T follicular helper cell (primary cell): ENCODE measurements around the gene APOD.
"Not testable (repeated sequence)": the region's sequence is repeated elsewhere in the genome, so short reads cannot be mapped to it uniquely, and the experiment has no call there.

Experiments
- DNase-seq: peaks from one replicate; pipeline ENCODE4 v3.0.0-alpha.2; 2020; ENCODE audit warnings: low read depth

Gene APOD

DNA sequence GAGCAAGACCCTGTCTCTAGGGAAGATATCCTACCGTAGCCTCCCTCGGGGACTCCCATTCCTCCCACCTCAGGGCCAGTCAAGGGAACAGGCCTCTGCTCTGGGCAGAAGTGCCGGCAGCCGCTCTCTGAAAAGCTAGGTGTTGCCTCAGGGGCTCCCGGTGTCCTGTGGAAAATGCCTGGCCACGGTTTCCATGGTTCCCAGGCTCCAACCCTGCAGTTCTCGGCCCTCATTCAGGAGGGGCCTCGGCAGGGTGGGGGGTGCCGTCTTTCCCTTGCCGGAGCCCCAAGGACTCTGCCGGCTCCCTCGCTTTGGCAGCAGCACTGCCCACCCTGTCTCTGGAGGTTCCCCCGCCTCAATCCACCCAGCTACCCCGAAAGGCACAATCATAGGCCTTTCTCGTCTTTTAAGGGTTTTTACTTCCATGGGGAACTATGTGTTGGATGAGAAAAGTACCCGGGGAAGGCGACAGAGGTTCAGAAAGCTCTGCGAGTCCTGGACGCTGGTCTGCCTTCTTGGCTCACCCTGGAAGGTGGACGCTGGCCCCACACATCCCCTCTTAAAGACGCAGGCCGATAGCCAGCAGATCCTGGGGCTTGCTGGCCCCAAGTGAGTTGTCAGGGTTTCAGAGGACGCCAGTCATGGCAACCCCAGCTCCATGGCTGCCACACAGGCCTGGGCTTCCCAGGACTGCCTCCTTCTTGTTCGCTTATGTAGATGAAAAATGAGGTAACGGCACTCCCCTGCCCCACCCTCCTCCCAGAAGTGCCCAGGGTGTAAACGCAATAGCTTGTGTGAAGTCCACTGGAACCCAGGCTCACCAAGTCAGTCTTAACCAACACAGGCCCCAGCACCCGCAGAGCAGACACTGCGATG lies 34.3 kb upstream of the APOD start:
- DNase-seq: not testable (repeated sequence)

DNA sequence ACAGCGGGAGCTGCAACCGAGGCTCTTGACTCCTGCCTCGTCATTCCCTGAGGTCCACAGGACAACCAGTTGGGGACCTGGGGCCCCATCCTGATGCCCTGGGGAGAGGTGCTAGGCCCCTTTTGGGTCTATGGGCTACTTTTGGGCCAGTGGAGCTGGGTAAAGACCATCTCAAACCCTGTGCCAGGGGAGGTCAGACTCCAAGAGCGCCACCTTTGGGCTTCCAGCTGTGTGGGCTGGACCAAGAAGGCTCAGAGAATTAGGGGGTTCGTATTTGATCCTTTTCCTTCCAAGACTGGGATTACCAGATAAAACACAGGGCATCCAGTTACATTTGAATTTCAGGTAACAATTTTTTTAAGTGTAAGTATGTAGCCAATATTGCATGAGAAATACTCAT lies 33.4 kb upstream of the APOD start:
- DNase-seq: not testable (repeated sequence)

- DNase-seq: no peak
Measured at GRCh38 chr3:195616681-195617080, 32.9 kb upstream of the APOD start.

GRCh38 chr3:195615952-195616537 lies 32.3 kb upstream of the APOD start:
- DNase-seq: not testable (repeated sequence)

DNA sequence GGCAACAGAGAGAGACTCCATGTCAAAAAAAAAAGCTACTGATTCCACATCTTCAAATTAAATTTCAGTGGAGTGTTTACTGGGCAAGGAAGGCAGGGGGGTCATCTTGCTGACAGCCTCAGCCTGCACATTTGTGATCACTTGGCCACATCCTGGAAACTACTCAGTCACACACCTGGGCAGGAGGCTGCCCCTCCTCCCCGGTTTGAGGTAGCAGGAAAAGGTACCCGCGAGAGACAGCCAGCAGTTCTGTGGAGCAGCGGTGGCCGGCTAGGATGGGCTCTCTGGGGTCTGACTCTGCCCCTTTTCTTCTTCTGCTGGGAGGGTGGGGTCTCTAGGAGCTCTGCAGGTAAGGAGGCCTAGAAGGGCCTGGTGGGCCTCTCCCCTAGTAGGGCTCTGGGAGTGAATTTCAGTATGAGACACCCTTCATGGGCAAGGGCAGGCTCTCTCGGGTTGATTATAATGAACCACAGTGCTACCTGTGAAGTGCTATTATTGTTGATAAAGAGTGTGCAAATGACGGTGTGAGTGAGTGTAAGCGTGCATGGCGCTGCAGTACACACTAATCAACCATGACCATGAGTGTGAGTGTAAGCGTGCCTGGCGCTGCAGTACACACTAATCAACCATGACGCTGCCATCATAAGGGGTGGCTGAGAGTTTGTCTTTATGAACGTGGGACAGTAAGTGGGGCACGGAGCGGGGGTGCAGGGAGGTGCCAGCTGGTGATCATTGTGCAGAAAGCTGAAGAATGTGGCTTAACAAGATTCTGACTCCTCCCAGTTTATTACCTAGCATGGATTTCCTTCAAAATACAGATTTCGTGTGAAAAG lies 31.1 kb upstream of the APOD start:
- DNase-seq: not testable (repeated sequence)

- no peak for DNase-seq
Measured at GRCh38 chr3:195613468-195614069, 29.8 kb upstream of the APOD start.

DNA sequence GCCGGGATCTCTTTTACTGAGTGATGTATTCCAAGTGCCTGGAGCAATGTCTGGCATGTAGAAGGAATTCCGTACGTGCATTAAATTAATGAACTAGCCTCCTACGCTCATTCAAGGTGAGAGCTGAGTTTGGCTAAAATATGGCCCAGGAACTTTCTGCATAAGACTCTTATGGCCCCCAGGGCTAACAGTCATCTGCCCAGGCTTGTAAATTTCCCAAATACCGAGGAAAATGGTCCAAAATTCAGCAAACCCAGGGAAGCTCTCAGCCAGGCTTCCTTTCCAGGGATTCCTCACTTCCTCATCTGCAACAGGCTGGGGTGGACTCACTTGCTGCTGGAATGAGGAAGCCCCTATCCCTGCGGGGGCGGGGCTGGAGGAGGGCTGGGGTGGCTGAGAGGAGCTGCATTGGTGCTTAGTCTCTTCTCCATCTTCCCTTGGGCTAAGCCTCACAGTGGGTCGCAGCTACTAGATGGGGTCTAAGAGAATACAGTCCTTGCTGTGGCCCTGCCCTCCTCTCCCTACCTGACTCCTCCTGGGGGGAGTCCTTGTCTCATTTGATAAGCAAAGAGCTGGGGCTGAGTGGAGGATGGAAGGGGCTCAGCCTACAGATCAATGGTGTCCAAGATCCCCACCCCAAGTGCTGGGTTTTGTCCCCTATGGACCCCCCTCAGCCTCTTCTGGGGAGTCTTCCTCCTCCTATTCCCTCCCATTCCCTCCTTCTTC lies 28.5 kb upstream of the APOD start:
- DNase-seq: no peak

DNA sequence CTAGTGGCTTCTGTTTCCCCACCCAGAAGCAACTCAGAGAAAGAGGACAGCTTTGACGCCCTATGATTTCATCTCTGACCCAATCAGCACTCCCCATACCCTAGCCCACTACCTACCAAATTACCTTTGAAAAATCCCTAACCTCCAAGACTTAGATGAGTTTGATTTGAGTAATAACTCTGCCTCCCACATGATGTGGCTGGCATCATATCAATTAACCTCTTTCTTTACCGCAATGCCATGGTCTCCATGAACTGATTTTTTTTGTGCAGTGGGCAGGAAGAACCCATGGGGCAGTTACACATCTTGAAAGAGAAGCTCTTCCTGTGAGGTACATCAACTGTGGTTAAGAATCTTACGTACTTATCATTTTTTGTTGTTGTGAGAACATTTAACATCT lies 25.5 kb upstream of the APOD start:
- peak; percentile 21 for DNase-seq

DNA sequence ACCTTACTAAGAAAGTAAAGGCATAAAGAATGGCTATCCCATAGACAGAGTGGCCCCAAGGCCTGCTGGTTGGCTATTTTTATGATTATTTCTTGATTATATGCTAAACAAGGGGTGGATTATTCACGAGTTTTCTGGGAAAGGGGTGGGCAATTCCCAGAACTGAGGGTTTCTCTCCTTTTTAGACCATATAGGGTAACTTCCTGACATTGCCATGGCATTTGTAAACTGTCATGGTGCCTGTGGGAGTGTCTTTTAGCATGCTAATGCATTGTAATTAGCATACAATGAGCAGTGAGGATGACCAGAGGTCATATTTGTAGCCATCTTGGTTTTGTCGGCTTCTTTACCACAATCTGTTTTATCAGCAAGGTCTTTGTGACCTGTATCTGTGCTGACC lies 18.0 kb upstream of the APOD start:
- not testable (repeated sequence) for DNase-seq

DNA sequence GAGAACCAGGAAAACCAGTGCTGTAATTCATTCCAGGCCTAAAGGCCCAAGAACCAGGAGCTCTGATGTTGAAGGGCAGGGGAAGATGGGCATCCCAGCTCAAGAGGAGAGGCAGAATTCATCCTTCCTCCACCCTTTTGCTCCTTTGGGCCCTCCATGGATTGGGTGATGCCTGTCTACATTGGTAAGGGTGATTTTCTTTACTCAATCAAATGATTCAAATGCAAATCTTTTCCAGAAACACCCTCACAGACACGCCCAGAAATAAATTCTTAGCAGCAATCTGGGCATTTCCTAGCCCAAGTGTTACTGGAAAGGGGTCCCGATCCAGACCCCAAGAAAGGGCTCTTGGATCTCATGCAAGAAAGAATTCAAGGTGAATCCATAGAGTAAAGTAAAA lies 17.6 kb upstream of the APOD start:
- DNase-seq: no peak

DNA sequence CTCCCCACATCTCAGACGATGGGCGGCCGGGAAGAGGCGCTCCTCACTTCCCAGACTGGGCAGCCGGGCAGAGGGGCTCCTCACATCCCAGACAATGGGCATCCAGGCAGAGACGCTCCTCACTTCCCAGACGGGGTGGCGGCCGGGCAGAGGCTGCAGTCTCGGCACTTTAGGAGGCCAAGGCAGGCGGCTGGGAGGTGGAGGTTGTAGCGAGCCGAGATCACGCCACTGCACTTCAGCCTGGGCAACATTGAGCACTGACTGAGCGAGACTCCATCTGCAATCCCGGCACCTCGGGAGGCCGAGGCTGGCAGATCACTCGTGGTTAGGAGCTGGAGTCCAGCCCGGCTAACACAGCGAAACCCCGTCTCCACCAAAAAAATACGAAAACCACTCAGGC lies 16.2 kb upstream of the APOD start:
- DNase-seq: not testable (repeated sequence)

DNA sequence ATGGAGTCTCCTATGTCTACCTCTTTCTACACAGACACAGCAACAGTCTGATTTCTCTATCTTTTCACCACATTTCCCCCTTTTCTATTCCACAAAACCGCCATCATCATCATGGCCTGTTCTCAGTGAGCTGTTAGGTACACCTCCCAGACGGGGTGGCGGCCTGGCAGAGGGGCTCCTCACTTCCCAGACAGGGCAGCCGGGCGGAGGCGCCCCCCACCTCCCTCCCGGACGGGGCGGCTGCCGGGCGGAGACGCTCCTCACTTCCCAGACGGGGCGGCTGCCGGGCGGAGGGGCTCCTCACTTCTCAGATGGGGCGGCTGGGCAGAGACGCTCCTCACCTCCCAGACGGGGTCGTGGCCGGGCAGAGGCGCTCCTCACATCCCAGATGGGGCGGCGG lies 15.8 kb upstream of the APOD start:
- not testable (repeated sequence) for DNase-seq

DNA sequence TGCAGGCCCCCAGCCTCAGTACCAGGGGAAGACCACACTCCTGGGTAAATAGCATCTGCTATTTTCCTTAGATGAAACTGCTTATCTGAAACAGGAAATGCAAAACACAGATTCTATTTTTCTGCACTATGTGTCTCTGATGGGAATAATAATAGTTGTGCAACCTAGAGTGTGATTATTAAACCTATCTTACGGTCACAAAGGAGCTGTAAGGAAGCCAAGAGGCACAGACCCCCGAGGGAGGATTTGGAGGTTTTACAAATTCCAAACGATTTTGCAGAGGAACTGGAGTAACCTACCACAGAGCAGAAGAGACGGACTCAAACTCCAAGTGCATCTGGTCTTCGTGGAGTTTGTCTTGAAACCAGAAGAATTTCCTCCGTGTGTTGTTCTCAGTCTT lies 14.1 kb upstream of the APOD start:
- no peak for DNase-seq

GRCh38 chr3:195597229-195597628 lies 13.5 kb upstream of the APOD start:
- DNase-seq: no peak

- DNase-seq: no peak
Measured at GRCh38 chr3:195596765-195597171, 13.0 kb upstream of the APOD start.

DNA sequence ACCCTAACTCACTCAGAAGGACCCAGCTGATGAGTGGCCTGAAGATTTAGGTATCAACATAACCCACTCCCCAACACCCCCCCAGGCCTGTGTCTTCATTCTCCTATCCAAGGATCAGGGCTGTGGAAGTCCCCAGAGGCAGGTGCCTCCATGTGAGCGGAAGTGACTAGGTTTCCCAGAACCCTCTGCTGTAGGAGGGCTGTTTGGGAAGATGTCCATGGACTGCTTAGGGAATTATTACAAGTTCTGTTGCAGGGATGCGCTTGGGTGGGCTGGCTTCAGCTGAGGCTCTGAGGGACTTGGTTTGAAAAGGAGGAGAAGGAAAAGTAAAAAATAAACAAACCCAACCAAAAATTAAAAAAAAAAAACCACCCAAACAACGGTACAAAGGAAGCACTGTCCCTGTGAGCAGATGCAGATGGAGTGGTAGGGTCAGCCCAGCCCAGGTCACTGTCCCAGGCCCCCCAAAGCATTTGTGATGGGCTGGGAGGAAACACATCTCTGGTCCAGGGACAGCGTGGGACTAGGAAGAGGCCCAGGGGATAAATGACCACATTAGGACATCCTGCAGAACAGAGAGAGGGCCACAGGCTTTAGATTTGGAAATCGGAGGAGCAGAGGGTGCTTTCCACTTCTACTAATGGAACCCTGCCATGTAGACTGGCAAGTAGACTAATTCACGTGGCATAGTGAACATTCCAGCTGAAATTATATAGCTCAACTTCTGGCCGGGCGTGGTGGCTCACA lies 12.2 kb upstream of the APOD start:
- DNase-seq: no peak

DNA sequence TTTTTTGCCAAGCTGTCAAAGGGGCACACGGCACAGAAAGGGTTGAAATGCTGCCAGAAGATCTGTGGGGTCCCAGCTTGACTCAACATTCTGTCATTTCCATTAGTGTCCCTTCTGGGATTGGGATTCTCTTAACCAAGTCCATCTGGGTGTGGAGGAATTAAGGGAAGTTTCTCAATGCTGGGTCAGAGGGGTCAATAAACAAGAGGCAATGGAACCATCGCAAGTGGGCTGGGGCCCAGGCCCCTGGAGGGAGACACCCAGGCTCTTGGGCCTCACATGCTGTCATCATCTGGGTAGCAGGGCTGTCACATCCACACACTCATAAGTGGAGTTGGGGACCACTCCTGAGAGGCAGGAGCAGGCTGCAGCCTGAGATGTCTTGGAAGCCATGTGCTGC lies 8.1 kb upstream of the APOD start:
- no peak for DNase-seq

DNA sequence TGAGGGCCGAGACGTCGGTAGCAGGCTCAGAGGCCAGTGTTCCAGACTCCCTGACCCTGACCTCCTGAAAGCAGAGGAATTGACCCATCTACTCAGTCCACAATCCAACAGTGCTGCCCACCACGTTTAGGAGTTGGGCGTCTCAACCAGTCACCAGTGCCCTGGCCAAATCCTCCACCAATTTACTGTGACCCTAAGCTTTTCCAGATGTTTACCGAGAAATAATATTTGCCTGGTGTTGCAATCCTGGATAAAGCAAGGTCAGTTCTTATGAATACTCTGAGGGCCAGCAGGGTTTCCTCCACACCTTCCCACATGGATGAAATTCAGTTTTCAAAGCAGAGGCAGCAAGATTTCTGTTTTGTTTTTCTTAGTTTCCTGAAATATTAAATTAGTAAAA lies 7.5 kb upstream of the APOD start:
- DNase-seq: no peak

GRCh38 chr3:195590381-195590780 lies 6.6 kb upstream of the APOD start:
- DNase-seq: not testable (repeated sequence)

DNA sequence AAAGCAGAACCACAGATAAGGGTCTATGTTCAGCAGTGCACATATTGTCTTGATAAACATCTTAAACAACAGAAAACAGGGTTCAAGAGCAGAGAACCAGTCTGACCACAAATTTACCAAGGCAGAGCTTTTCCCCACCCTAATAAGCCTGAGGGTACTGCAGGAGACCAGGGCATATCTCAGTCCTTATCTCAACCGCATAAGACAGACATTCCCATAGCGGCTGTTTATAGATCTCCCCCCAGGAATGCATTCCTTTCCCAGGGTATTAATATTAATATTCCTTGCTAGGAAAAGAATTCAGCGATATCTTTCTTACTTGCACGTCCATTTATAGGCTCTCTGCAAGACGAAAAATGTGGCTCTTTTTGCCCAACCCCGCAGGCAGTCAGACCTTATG lies 6.1 kb upstream of the APOD start:
- DNase-seq: not testable (repeated sequence)

- no peak for DNase-seq
Measured at GRCh38 chr3:195587824-195588223, 4.1 kb upstream of the APOD start.
